Ramos (cell line): ENCODE measurements around the gene DAB1.

ENCODE experiments used
- in situ Hi-C: fragments of 300-500 bp; cut with MboI; formaldehyde crosslinking; loops from one replicate; pipeline ENCODE4 v1.14.3; 2022; ENCODE audit warnings: low sequenced_read_pairs; ENCODE audit not compliant: unreplicated experiment

Gene DAB1

DNA sequence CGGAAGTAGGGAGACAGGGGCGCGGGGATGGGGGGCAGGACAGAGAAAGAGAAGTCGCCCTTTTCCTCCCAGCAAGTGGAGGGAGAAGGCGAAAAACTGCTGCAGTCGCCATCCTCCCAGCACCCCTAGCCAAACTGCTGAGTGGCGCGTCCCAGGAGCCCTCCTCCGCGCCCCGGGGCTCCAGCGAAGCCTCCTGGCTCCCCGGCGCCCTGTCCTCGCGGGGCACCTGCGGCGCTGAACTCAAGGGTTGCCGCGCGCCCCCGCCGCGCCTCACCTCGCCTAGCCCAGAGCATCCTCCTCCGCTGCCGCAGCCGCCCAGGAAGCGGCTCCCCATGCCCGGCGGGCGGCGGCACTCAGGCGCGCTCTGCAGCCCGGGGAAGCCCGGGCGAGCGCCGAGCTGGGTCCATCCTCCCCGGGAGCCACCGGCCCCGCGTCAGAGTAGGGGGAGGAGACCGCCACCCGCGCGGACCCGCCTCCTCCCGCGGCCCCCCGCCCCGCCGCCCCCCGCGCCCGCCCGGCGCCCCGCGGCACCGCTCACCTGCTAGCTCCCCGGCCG is at the start of gene DAB1:
TSS of gene DAB1 (minus strand) at position 405 of the 556 bp plus-strand sequence. CDS start 133,030 bp downstream, outside the sequence.
- in situ Hi-C loops, result no loop called here

DNA sequence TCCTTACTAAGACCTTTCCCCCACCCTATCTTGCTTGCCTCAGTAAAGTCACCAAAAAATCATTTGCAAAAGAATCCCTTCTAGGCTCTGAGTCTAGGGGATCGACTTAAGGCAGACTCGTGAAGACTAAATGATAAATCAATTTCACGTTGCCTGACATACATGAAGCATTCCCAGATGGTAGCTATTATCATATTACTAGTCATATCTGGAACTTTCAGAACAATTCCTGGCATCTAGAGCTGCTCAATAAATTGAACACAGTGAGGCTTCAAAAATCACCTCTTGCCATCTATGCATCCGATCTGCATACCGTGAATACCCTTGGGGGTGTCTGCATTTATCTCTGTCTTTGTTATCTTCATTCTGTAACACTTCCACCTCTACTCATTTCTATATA is 49.6 kb upstream of the DAB1 start:
- in situ Hi-C loops, result no loop called here

DNA sequence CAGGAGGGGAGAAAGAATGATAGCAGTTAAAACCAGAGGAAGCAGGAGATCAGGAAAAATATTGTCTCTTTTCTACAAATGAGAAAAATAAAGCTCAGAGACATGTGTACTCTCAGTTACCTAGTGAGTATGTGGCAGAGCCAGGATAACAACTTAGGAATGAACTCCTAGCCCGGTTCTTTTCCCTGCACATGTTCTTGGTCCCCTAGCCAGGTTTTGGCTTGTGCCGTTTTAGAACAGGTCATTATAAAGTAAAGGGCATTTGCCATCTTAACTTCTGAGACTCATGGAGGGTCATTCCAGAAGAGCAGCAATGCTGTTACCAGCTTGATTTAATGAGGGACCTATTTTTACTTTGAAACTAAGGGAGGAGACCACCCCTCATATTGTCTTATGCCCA is 48.1 kb upstream of the DAB1 start:
- in situ Hi-C loops, result no loop called here

DNA sequence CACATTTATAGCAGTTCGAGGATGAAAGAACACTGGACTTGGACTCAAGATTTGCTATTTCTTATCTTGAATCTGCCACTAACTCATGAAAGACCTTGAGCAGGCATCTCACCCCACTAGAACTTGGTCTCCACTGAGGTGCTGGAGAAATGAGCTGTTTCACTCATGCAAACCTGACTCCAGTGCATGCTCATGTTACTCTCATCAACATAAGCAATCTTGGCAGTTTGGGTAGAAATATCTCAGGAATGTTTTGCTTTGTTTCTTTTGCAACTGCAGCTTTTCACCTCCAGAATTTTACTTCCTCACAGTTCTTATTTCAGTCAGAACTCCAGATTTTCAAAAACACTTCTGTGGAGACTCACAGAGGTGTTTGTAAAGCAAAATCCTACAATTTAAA is 46.2 kb upstream of the DAB1 start:
- in situ Hi-C loops, result no loop called here

GRCh38 chr1:57468641-57469523 is 45.0 kb upstream of the DAB1 start:
- in situ Hi-C loops, result no loop called here

- in situ Hi-C loops, result no loop called here
Measured at GRCh38 chr1:57467830-57468229, 44.0 kb upstream of the DAB1 start.

DNA sequence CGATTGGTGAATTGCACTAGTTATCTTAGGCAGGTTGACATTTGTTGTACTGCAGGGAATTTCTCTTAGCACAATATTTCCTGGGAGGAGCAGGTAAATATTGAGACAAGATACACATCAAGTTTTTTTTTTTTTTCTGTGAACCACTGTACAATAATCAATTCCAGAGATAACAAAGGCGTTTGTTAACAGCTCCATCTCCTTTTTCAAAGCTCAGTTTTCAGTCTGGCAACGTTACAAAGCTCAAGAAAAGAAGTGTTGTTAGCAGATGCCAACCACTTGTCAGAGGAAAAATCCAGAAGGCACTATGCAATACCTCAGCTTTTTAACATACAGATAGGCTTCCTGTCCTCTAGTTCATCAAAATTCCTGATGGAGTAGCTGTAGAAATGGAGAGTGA is 40.9 kb upstream of the DAB1 start:
- in situ Hi-C loops, result no loop called here

GRCh38 chr1:57463343-57463742 is 39.5 kb upstream of the DAB1 start:
- in situ Hi-C loops, result no loop called here

- in situ Hi-C loops, result no loop called here
Measured at GRCh38 chr1:57461405-57461804, 37.5 kb upstream of the DAB1 start.

GRCh38 chr1:57451516-57451915 is 27.7 kb upstream of the DAB1 start:
- in situ Hi-C loops, result no loop called here

DNA sequence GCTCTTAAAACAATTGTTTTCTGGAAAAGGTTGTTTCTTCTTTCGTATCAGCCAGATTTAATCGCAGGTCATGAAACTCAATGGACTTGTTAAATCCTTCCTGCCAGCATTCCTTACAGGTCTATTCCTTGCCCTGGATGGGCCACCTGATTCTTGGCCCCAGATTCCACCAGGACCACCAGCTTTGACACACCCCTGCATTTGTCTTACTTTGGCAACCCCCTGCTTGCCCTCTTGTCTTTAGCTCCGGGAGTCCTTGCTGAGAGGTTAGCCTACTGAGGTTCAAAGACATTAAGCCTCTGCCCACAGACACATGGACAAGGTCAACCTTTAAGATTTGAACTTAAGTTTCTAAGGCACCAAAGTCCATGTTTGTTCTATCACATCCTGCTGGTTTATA is 27.1 kb upstream of the DAB1 start:
- in situ Hi-C loops, result no loop called here

GRCh38 chr1:57447551-57447950 is 23.7 kb upstream of the DAB1 start:
- in situ Hi-C loops, result no loop called here

GRCh38 chr1:57443004-57443403 is 19.1 kb upstream of the DAB1 start:
- in situ Hi-C loops, result no loop called here

DNA sequence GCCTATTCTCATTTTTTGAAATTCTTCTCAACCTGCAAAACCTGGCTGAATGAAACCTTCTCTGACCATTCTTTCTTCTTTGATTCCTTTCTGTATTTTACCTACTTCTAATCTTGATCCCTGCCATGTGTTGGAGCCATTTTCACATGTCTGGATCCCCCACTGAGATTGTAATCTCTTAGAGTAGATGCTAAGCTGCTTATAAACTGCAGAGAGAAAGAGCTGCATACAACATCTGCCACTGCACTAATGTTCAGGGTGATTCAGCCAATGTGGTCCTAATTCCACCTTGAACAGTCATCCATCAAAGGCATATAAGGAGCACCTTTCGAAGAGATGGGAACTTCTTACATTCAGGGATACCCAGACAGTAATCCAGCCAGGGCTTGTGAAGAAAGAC is 16.2 kb upstream of the DAB1 start:
- in situ Hi-C loops, result no loop called here

DNA sequence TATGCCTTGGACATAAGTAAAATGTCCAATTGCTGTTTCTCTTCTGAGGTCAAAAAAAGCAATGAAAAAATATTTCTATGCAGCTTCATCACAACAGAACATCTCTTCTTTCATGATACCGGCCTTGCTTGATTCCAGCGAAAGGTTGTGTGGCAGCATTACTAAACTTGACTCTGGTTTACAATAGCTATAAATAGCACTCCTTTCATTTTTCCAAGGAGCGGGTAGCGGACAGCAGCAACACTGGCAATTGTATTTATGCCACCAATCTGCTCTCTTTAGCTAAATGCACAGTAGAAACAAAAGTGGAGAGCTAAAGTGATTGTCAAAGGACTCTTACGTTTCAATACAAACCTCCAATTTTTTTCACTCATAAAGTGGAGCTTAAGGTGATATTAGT is 7.5 kb upstream of the DAB1 start:
- in situ Hi-C loops, result no loop called here

- in situ Hi-C loops, result no loop called here
Measured at GRCh38 chr1:57424231-57425027, 569 bp upstream of the DAB1 start.

DNA sequence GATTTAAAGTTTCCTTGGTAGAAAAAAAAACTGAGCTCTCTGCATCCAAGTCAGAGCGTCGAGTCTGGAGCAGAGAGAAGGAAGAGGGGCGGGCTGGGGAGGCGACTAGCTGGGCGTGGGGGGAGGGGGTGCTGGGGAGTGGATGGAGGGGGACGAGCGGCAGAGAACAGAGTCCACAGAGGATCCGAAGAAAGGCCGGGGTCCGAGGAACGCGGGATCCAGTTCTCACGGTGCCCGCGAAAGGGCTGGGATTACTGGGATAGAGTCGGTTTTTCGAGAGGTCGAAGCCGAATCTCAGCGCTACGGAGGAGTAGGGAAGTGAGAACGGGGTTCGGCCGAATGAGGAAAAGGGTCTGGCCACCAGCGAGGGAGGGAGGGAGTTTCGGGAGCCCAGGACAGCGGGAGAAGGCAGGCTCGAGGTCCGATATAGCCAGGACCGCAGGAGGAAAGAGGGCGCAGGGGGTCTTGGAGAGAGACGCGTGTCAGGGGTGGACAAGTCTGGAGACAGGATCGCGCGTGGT is 665 bp downstream of the DAB1 start:
- in situ Hi-C loops, result no loop called here

- in situ Hi-C loops, result no loop called here
Measured at GRCh38 chr1:57422271-57423134, 1.4 kb downstream of the DAB1 start.

DNA sequence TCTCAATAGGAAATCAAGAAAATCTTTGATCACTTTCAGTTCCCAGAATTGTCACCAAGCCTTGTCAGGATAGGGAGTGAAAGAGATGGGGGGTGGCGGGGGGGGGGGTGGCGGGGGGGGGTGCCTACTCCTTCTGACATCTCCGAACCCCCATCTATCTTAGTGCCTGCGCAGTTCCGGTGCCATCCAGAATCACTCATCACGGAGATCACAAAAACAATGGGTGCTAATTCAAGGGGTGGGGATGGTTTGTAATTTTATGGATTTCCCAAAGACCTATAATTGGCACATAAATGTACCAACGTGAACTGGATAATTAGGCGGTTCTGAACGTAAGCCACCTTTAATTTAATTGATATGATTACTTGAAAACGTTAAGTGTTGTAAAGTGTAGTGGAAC is 2.1 kb downstream of the DAB1 start:
- in situ Hi-C loops, result no loop called here
